A549 (cell line): ENCODE results near the gene ATG4B. TPM values are rescaled to one million over a fixed set of nuclear protein-coding genes. Genes with fewer than 3 reads are reported as not detected.

Source experiments
- ATAC-seq, 2 experiments: fragments of 200-7000 bp in 1 of 2; fragments of >200 bp in 1 of 2; cut with Nextera tagmentation in 1 of 2; cut with Tn5 transposase in 1 of 2; 3 replicates each; pipeline versions ENCODE4 v1.8.0 to v1.9.1; 2018 to 2020; ENCODE audit warnings: mild to moderate bottlenecking in 1 of 2, moderate library complexity in 1 of 2
- CTCF ChIA-PET: fragments of 300-600 bp; sonication (Branson Sonifier 250); formaldehyde crosslinking; extraction: SDS; loops from one replicate; lab custom pipeline; 2021; ENCODE audit warnings: antibody characterized with exemption, inconsistent platforms; lab: Yijun Ruan, JAX
- POLR2A ChIA-PET: fragments of 350-600 bp; formaldehyde crosslinking; extraction: SDS; loops from one replicate; lab custom pipeline; 2021; ENCODE audit warnings: antibody characterized with exemption, inconsistent platforms; lab: Yijun Ruan, JAX
- DNase-seq, 2 experiments: peaks; one replicate each; pipeline versions ENCODE4 v3.0.0 to v3.0.0-alpha.2; 2011 to 2016; ENCODE audit warnings: low read depth in 1 of 2, low spot score in 1 of 2
- FAIRE-seq: peaks from 2 replicates; lab custom pipeline; 2011; peaks lifted over from hg19 to GRCh38; lab: Jason Lieb, UNC
- H3K27ac ChIP-seq, 2 experiments: fragments of >200 bp; sonication (Bioruptor Twin); formaldehyde crosslinking; 3 replicates each; pipeline ENCODE4 v1.5.1; 2016 to 2017
- H3K4me1 ChIP-seq: fragments of >200 bp; sonication (Bioruptor Twin); formaldehyde crosslinking; 3 replicates; pipeline ENCODE4 v1.6.1; 2016
- H3K4me2 ChIP-seq: fragments of >200 bp; sonication (Bioruptor Twin); formaldehyde crosslinking; 3 replicates; pipeline ENCODE4 v1.6.1; 2016
- H3K4me3 ChIP-seq: fragments of >200 bp; sonication (Bioruptor Twin); formaldehyde crosslinking; 3 replicates; pipeline ENCODE4 v1.5.1; 2016
- H3K9me3 ChIP-seq: fragments of >200 bp; sonication (Bioruptor Twin); formaldehyde crosslinking; 3 replicates; pipeline ENCODE4 v1.6.1; 2016
- ATOH8 ChIP-seq: fragments of 250-450 bp; sonication (Bioruptor Pico); IDR thresholded peaks from 2 replicates; pipeline ENCODE4 v1.5.0; 2020; ENCODE audit warnings: low read depth, mild to moderate bottlenecking, moderate library complexity
- BHLHE40 ChIP-seq: IDR thresholded peaks from 2 replicates; pipeline ENCODE4 v1.6.1; 2012; ENCODE audit warnings: low read depth, low read length, inconsistent platforms
- EHF ChIP-seq: fragments of 250-450 bp; sonication (Bioruptor Pico); IDR thresholded peaks from 2 replicates; pipeline ENCODE4 v1.5.0; 2020; ENCODE audit warnings: mild to moderate bottlenecking
- ESRRA ChIP-seq: fragments of 150-350 bp; IDR thresholded peaks from 2 replicates; pipeline ENCODE4 v1.6.1; 2014; ENCODE audit warnings: mild to moderate bottlenecking, low read length, borderline replicate concordance
- FOSB ChIP-seq: fragments of 250-450 bp; sonication (Bioruptor Pico); IDR thresholded peaks from 2 replicates; pipeline ENCODE4 v1.5.0; 2020; ENCODE audit warnings: mild to moderate bottlenecking, moderate library complexity
- GATA3 ChIP-seq: IDR thresholded peaks from 2 replicates; pipeline ENCODE4 v1.6.1; 2012; ENCODE audit warnings: borderline replicate concordance
- HOXB13 ChIP-seq: fragments of 250-450 bp; sonication (Bioruptor Pico); IDR thresholded peaks from 2 replicates; pipeline ENCODE4 v1.5.0; 2020; ENCODE audit warnings: low read depth, mild to moderate bottlenecking, moderate library complexity
- HOXB5 ChIP-seq: fragments of 250-450 bp; sonication (Bioruptor Pico); IDR thresholded peaks from 2 replicates; pipeline ENCODE4 v1.5.0; 2020; ENCODE audit warnings: mild to moderate bottlenecking, moderate library complexity
- JUNB ChIP-seq: fragments of >200 bp; sonication (Bioruptor Twin); formaldehyde crosslinking; IDR thresholded peaks from 2 replicates; pipeline ENCODE4 v1.6.1; 2016
- POLR2A ChIP-seq: IDR thresholded peaks from 2 replicates; pipeline ENCODE4 v1.6.1; 2012; ENCODE audit warnings: mild to moderate bottlenecking, low read length
- POLR2AphosphoS2 ChIP-seq: conservative IDR thresholded peaks from 2 replicates; pipeline ENCODE4 v1.6.1; 2012; ENCODE audit warnings: low read length, improper control_type of control experiment, inconsistent platforms
- RAD21 ChIP-seq, 2 experiments: fragments of >200 bp in 1 of 2; sonication (Bioruptor Twin) in 1 of 2; formaldehyde crosslinking in 1 of 2; IDR thresholded peaks in 1 of 2; conservative IDR thresholded peaks in 1 of 2; 2 replicates in 1 of 2; 3 replicates in 1 of 2; pipeline ENCODE4 v1.6.1; 2012 to 2018; ENCODE audit warnings: inconsistent platforms in 1 of 2
- RARB ChIP-seq: fragments of 250-450 bp; sonication (Bioruptor Pico); IDR thresholded peaks from 2 replicates; pipeline ENCODE4 v1.8.0; 2021; ENCODE audit warnings: mild to moderate bottlenecking, moderate library complexity
- RCOR1 ChIP-seq: fragments of 150-350 bp; IDR thresholded peaks from 2 replicates; pipeline ENCODE4 v1.6.1; 2014; ENCODE audit warnings: antibody characterized with exemption, low read length, low read depth
- TP53 ChIP-seq: fragments of 250-450 bp; sonication (Bioruptor Pico); IDR thresholded peaks from 2 replicates; pipeline ENCODE4 v1.5.0; 2021; ENCODE audit warnings: mild to moderate bottlenecking, moderate library complexity
- ZFP36 ChIP-seq: fragments of 450-650 bp; IDR thresholded peaks from 2 replicates; pipeline ENCODE4 v1.6.1; 2014; ENCODE audit warnings: borderline replicate concordance; ENCODE audit not compliant: partially characterized antibody
- WGBS: methylation state at CpG from one replicate; pipeline ENCODE4 v1.1.6; 2017; ENCODE audit errors: missing lambda C conversion rate; 5-methylcytosine and 5-hydroxymethylcytosine counted together
- polyA plus RNA-seq, 4 experiments: library from polyadenylated mRNA; depleted of rRNA in 3 of 4; stranded (reverse); fragments of >200 nt; fragmentation: RNase III in 1 of 4; extraction: RNeasy Plus Mini Kit Qiagen cat#74134 plus additional on column Dnase treatment in 1 of 4; gene quantifications; 2 replicates in 3 of 4; 3 replicates in 1 of 4; pipeline ENCODE4 v1.2.3, GENCODE V29; 2011 to 2017
- TF ChIP-seq, protein P1 (sequence below): fragments of 450-650 bp; IDR thresholded peaks from 2 replicates; pipeline ENCODE4 v1.6.1; 2014; ENCODE audit warnings: antibody characterized with exemption
- TF ChIP-seq, protein P2 (sequence below): IDR thresholded peaks from 2 replicates; pipeline ENCODE4 v1.6.1; 2012
- TF ChIP-seq, protein P3 (sequence below): IDR thresholded peaks from 2 replicates; pipeline ENCODE4 v1.6.1; 2012; ENCODE audit warnings: low read depth, borderline replicate concordance
- TF ChIP-seq, protein P4 (sequence below): fragments of 250-450 bp; sonication (Bioruptor Pico); IDR thresholded peaks from 2 replicates; pipeline ENCODE4 v1.5.0; 2021; ENCODE audit warnings: mild to moderate bottlenecking, moderate library complexity, borderline replicate concordance

ATG4B gene
- polyA plus RNA-seq, 2 of the 4 experiments (the other 2 are of a cell fraction), result 70.3 to 75.2 TPM

GRCh38 chr2:241695651-241696050 lies 58.2 kb downstream of the ATG4B start:
- Histone ChIP-seq H3K27ac (no peak overlapping the region), H3K4me2 (no peak overlapping the region), H3K9me3 (no peaks in the 10 kb centered on the region), H3K4me1 (peaks cover 14% of the 10 kb centered on the region), H3K4me3 (no peak overlapping the region)
- no peak for ATAC-seq
- ChIA-PET POLR2A (interaction anchor here (2.5 kb wide), 1 partner anchor 9 kb away, joined by 9 read pairs; the partner anchor contains the start of gene DTYMK), CTCF (no interaction called here)
- 97% methylated on average over 4 of the region's 4 CpGs for WGBS
- DNase-seq, result no peak
- TF ChIP-seq HOXB5 (CRISPR knock-in tag) (no peak), ZFP36 (no peak), RCOR1 (no peak), FOSB (CRISPR knock-in tag) (no peak), ATOH8 (CRISPR knock-in tag) (no peak), TP53 (no peak), POLR2AphosphoS2 (no peak), EHF (CRISPR knock-in tag) (no peak), ESRRA (no peak), GATA3 (no peak), RAD21 (conservative IDR thresholded peaks at IDR 0.05 in 1 of 2, IDR thresholded peaks at IDR 0.05 in 1 of 2) (no peak)
- TF ChIP-seq, protein P1, sequence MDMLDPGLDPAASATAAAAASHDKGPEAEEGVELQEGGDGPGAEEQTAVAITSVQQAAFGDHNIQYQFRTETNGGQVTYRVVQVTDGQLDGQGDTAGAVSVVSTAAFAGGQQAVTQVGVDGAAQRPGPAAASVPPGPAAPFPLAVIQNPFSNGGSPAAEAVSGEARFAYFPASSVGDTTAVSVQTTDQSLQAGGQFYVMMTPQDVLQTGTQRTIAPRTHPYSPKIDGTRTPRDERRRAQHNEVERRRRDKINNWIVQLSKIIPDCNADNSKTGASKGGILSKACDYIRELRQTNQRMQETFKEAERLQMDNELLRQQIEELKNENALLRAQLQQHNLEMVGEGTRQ, result no peak
- FAIRE-seq, result no peak

DNA sequence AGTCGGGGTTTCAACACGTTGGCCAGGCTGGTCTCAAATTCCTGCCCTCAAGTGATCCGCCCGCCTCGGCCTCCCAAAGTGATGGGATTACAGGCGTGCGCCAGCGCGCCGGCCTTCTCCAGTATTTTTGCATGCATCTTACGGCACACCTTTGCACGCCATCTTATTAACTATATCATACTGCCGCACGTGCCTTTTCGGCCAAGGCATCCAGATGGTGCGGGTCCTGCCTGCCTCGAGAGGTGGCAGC lies 63.6 kb downstream of the ATG4B start:
- DNase-seq (no peak), FAIRE-seq (no peak), ATAC-seq (no peak)
- TF ChIP-seq, protein P2, sequence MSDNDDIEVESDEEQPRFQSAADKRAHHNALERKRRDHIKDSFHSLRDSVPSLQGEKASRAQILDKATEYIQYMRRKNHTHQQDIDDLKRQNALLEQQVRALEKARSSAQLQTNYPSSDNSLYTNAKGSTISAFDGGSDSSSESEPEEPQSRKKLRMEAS, result peak; percentile 96; the same call in 1 of the 2 replicates
- TF ChIP-seq, protein P3, sequence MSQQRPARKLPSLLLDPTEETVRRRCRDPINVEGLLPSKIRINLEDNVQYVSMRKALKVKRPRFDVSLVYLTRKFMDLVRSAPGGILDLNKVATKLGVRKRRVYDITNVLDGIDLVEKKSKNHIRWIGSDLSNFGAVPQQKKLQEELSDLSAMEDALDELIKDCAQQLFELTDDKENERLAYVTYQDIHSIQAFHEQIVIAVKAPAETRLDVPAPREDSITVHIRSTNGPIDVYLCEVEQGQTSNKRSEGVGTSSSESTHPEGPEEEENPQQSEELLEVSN, result peak; percentile 88; the same call in 1 of the 2 replicates
- TF ChIP-seq, protein P4, sequence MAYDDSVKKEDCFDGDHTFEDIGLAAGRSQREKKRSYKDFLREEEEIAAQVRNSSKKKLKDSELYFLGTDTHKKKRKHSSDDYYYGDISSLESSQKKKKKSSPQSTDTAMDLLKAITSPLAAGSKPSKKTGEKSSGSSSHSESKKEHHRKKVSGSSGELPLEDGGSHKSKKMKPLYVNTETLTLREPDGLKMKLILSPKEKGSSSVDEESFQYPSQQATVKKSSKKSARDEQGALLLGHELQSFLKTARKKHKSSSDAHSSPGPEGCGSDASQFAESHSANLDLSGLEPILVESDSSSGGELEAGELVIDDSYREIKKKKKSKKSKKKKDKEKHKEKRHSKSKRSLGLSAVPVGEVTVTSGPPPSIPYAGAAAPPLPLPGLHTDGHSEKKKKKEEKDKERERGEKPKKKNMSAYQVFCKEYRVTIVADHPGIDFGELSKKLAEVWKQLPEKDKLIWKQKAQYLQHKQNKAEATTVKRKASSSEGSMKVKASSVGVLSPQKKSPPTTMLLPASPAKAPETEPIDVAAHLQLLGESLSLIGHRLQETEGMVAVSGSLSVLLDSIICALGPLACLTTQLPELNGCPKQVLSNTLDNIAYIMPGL (CRISPR knock-in tag), result no peak
- TF ChIP-seq JUNB (no peak), RARB (CRISPR knock-in tag) (no peak), EHF (CRISPR knock-in tag) (no peak), HOXB13 (CRISPR knock-in tag) (no peak), ATOH8 (CRISPR knock-in tag) (peak; percentile 80; the same call in 1 of the 2 replicates), POLR2A (no peak; the same call in 1 of the 2 replicates), BHLHE40 (peak; percentile 96)
- TF ChIP-seq, protein P1, result peak; percentile 48
- CTCF ChIA-PET, result interaction anchor here (0.6 to 1.6 kb wide), 5 partner anchors 11 to 129 kb away, joined by 3 to 5 read pairs (median 3); partner anchors contain the start of gene DTYMK
- H3K27ac ChIP-seq, result peak overlapping the region; percentile 96 to 100
- POLR2A ChIA-PET, result interaction anchor here (0.7 to 2.4 kb wide), 6 partner anchors 8 to 484 kb away, joined by 3 to 23 read pairs (median 15); partner anchors contain the start of genes D2HGDH and DTYMK
- peak overlapping the region; percentile 91 for H3K4me3 ChIP-seq
- peak overlapping the region; percentile 100 for H3K4me2 ChIP-seq
- peaks cover 5% of the 10 kb centered on the region; the same call in 2 of the 3 replicates for H3K9me3 ChIP-seq
- 2% methylated on average over 17 of the region's 17 CpGs for WGBS
- peaks cover 15% of the 10 kb centered on the region for H3K4me1 ChIP-seq
